Measurements from ENCODE around the gene TTC12. TPM values are rescaled to one million over a fixed set of nuclear protein-coding genes. Genes with fewer than 3 reads are reported as not detected.

TTC12 gene
- total and polyA plus RNA-seq, 2 of the 13 experiments (the other 11 are each of a cell fraction or from before 2014, with no cell fraction given): 5.4 to 11.6 TPM

- no peak overlapping the region for H2AFZ ChIP-seq (ENCODE audit: low read length)
- no peaks in the 10 kb centered on the region for H3K9me3 ChIP-seq (ENCODE audit: low read length)
- CTCF ChIA-PET (ENCODE audit: low intra/inter-chr PET ratio, low total read pairs): no interaction called here
- H3K4me3 ChIP-seq (replicated peaks in 1 of 3; ENCODE audit: insufficient read depth in 1 of 3, low read depth in 2 of 3, low read length in 3 of 3): no peak overlapping the region
- POLR2A ChIA-PET: no interaction called here
- intact Hi-C loops (cut with micrococcal nuclease; ENCODE audit: unreplicated experiment): no loop called here
- FAIRE-seq (no peak), DNase-seq (ENCODE audit: low spot score) (no peak), ATAC-seq (no peak)
- H3K9ac ChIP-seq (ENCODE audit: insufficient read depth, low read depth, low read length): no peak overlapping the region
- H3K4me1 ChIP-seq (ENCODE audit: insufficient read depth, low read length): no peaks in the 10 kb centered on the region
- H3K36me3 ChIP-seq (replicated peaks in 1 of 2; ENCODE audit: control insufficient read depth in 1 of 2, insufficient read depth in 2 of 2, low read length in 2 of 2): no peaks in the 10 kb centered on the region
- H4K20me1 ChIP-seq (ENCODE audit: insufficient read depth, low read length): no peaks in the 10 kb centered on the region
- 45% methylated on average over 7 of the region's 7 CpGs for WGBS (ENCODE audit: low lambda C conversion rate)
- no peak overlapping the region for H3K4me2 ChIP-seq (ENCODE audit: low read depth, low read length)
- in situ Hi-C loops (cut with HindIII; ENCODE audit: extremely low pct_ligation_motif_present, low pct_unique_long_range_greater_than_20kb): no loop called here
- BruUV-seq (replicated peaks): no TSS peak
- H3K79me2 ChIP-seq (ENCODE audit: insufficient read depth, low read length): no peaks in the 10 kb centered on the region
- H3K27me3 ChIP-seq (ENCODE audit: control insufficient read depth in 1 of 2, insufficient read depth in 2 of 2, low read length in 2 of 2): peaks cover 1 to 14% of the 10 kb centered on the region in 2 experiments; a peak in 3 of 5 replicates
- H3K27ac ChIP-seq (ENCODE audit: extremely low read length, insufficient read depth, low read length): no peak overlapping the region
- TF ChIP-seq MIER3 (CRISPR knock-in tag; IDR thresholded peaks at IDR 0.05; ENCODE audit: borderline replicate concordance) (no peak), ZNF710 (CRISPR knock-in tag; IDR thresholded peaks at IDR 0.05; ENCODE audit: borderline replicate concordance) (no peak), TGIF2 (CRISPR knock-in tag; IDR thresholded peaks at IDR 0.05) (no peak), ZNF253 (CRISPR knock-in tag; IDR thresholded peaks at IDR 0.05; ENCODE audit: borderline replicate concordance) (no peak), SCMH1 (CRISPR knock-in tag; IDR thresholded peaks at IDR 0.05; ENCODE audit: borderline replicate concordance) (no peak), FOXO1 (CRISPR knock-in tag; IDR thresholded peaks at IDR 0.05) (no peak), SIX1 (CRISPR knock-in tag; IDR thresholded peaks at IDR 0.05; ENCODE audit: borderline replicate concordance) (no peak), ZNF792 (CRISPR knock-in tag; IDR thresholded peaks at IDR 0.05) (no peak), ARID2 (CRISPR knock-in tag; IDR thresholded peaks at IDR 0.05; ENCODE audit: borderline replicate concordance) (no peak), ZXDC (CRISPR knock-in tag; IDR thresholded peaks at IDR 0.05) (no peak), POLR2AphosphoS2 (IDR thresholded peaks at IDR 0.05; ENCODE audit: low read depth, low read length) (no peak), CEBPB (IDR thresholded peaks at IDR 0.05; ENCODE audit: borderline replicate concordance, low read depth, low read length) (no peak), NCOA5 (CRISPR knock-in tag; IDR thresholded peaks at IDR 0.05) (no peak)
These were observed 46.9 kb upstream of the TTC12 start for GRCh38 chr11:113267493-113267892.

All from HepG2 (cell line).